Amniotic epithelial cell (primary cell): ENCODE measurements around the gene AFF2.

Experiments used
- DNase-seq: peaks from one replicate; pipeline ENCODE4 v3.0.0-alpha.2; 2010; ENCODE audit warnings: low read depth

AFF2 gene

GRCh38 chrX:148741441-148741840, 241.0 kb downstream of the AFF2 start:
- DNase-seq, result no peak

- no peak for DNase-seq
Observed at GRCh38 chrX:148755111-148755510, 254.7 kb downstream of the AFF2 start.

- DNase-seq, result no peak
Observed at GRCh38 chrX:148763896-148764295, 263.5 kb downstream of the AFF2 start.

GRCh38 chrX:148768296-148768695, 267.9 kb downstream of the AFF2 start:
- DNase-seq, result no peak

GRCh38 chrX:148771440-148771839, 271.0 kb downstream of the AFF2 start:
- peak; percentile 2 for DNase-seq

GRCh38 chrX:148774276-148774675, 273.9 kb downstream of the AFF2 start:
- peak; percentile 18 for DNase-seq

- no peak for DNase-seq
Observed at GRCh38 chrX:148784137-148784536, 283.7 kb downstream of the AFF2 start.

GRCh38 chrX:148784856-148785255, 284.4 kb downstream of the AFF2 start:
- no peak for DNase-seq

GRCh38 chrX:148785256-148785655, 284.8 kb downstream of the AFF2 start:
- no peak for DNase-seq

GRCh38 chrX:148788449-148788848, 288.0 kb downstream of the AFF2 start:
- no peak for DNase-seq

- no peak for DNase-seq
Observed at GRCh38 chrX:148794350-148794749, 293.9 kb downstream of the AFF2 start.

GRCh38 chrX:148804579-148805355, 304.4 kb downstream of the AFF2 start:
- DNase-seq, result no peak

GRCh38 chrX:148806145-148806870, 305.9 kb downstream of the AFF2 start:
- DNase-seq, result no peak

- no peak for DNase-seq
Observed at GRCh38 chrX:148808833-148809232, 308.4 kb downstream of the AFF2 start.

GRCh38 chrX:148811236-148811635, 310.8 kb downstream of the AFF2 start:
- DNase-seq, result peak; percentile 45

- no peak for DNase-seq
Observed at GRCh38 chrX:148813422-148813821, 313.0 kb downstream of the AFF2 start.

- no peak for DNase-seq
Observed at GRCh38 chrX:148813967-148814366, 313.6 kb downstream of the AFF2 start.

GRCh38 chrX:148815218-148815961, 315.0 kb downstream of the AFF2 start:
- no peak for DNase-seq

GRCh38 chrX:148823986-148824385, 323.6 kb downstream of the AFF2 start:
- DNase-seq, result no peak

- no peak for DNase-seq
Observed at GRCh38 chrX:148825696-148826095, 325.3 kb downstream of the AFF2 start.

- no peak for DNase-seq
Observed at GRCh38 chrX:148836741-148837140, 336.3 kb downstream of the AFF2 start.

- DNase-seq, result no peak
Observed at GRCh38 chrX:148850631-148851030, 350.2 kb downstream of the AFF2 start.

GRCh38 chrX:148854306-148854705, 353.9 kb downstream of the AFF2 start:
- DNase-seq, result no peak
